ENCODE measurements around the gene IQGAP3. TPM values are rescaled to one million over a fixed set of nuclear protein-coding genes. Genes with fewer than 3 reads are reported as not detected.

The IQGAP3 gene
- total RNA-seq, 2 donors from 2014 or later = 28.6 to 36.9 TPM

DNA sequence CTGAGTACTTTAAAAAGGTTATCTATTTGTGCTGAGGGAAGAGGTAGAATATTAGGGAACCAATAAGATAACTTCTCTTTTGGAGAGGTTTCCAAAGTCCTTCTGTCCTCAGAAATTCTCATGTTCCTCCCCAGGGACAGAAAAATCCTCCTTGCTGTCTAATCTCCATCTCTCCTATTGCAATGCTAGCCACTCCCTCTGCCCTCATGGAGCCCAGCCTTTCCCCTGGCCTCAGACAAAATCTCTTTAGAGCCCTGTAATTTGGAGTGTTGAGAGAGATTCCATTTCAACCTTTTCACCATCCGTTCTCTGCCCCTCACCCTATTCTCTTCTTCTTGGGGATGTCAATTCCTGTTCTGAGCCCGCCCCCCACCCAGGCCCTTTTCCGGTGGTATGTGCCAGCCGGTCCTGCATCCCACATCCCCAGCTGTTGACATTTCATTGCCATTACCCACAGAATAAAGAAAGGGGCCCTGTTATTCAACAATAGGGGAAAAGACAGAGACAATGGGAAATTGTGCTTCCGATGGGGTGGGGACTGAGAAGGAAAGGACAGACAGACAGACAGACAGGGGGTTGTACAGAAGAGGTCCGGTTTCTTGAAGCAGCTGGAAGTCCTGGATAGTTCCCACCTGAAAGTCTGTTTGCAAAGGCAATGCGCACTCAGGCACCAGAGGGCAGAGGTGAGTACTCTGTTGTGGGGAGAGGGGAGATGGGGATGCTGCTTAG, 46.7 kb upstream of the IQGAP3 start, which contains the start of gene HAPLN2:
HAPLN2 (plus strand) TSS at position 563 of the 729 bp plus-strand sequence. CDS start 4,076 bp downstream, outside the sequence.
- Histone ChIP-seq H3K9me3 (ENCODE audit: control insufficient read depth, low read length) (no peaks in the 10 kb centered on the region), H3K9ac (ENCODE audit: extremely low read depth, low read length, poor library complexity, severe bottlenecking) (no peak within 1 kb of the TSS), H3K4me3 (ENCODE audit: low read length) (no peak within 1 kb of the TSS), H3K27me3 (ENCODE audit: control insufficient read depth, insufficient read depth, low read length, poor library complexity, severe bottlenecking) (peaks cover 47% of the 10 kb centered on the region), H3K27ac (ENCODE audit: low read depth, low read length) (no peak within 1 kb of the TSS), H3K4me1 (ENCODE audit: control insufficient read depth, insufficient read depth, low read length) (no peaks in the 10 kb centered on the region), H3K36me3 (ENCODE audit: control insufficient read depth, insufficient read depth, low read length) (no peaks in the 10 kb centered on the region)
- DNase-seq = peak; percentile 90
- Mint-ChIP-seq H3K4me3 (no peak within 1 kb of the TSS), H3K27ac (no peak within 1 kb of the TSS), H3K9me3 (no peaks in the 10 kb centered on the region), H3K36me3 (ENCODE audit: low read depth) (no peaks in the 10 kb centered on the region), H3K27me3 (ENCODE audit: insufficient read depth) (peaks cover 65% of the 10 kb centered on the region), H3K4me1 (peaks cover 4% of the 10 kb centered on the region)
- 0 to 13% methylated on average over 1 to 7 of the region's 7 CpGs for WGBS, 2 experiments (ENCODE audit: insufficient coverage in 1 of 2, insufficient read length in 1 of 2)
- TF ChIP-seq, protein P1, sequence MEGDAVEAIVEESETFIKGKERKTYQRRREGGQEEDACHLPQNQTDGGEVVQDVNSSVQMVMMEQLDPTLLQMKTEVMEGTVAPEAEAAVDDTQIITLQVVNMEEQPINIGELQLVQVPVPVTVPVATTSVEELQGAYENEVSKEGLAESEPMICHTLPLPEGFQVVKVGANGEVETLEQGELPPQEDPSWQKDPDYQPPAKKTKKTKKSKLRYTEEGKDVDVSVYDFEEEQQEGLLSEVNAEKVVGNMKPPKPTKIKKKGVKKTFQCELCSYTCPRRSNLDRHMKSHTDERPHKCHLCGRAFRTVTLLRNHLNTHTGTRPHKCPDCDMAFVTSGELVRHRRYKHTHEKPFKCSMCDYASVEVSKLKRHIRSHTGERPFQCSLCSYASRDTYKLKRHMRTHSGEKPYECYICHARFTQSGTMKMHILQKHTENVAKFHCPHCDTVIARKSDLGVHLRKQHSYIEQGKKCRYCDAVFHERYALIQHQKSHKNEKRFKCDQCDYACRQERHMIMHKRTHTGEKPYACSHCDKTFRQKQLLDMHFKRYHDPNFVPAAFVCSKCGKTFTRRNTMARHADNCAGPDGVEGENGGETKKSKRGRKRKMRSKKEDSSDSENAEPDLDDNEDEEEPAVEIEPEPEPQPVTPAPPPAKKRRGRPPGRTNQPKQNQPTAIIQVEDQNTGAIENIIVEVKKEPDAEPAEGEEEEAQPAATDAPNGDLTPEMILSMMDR (conservative IDR thresholded peaks at IDR 0.05) = peak; percentile 77

DNA sequence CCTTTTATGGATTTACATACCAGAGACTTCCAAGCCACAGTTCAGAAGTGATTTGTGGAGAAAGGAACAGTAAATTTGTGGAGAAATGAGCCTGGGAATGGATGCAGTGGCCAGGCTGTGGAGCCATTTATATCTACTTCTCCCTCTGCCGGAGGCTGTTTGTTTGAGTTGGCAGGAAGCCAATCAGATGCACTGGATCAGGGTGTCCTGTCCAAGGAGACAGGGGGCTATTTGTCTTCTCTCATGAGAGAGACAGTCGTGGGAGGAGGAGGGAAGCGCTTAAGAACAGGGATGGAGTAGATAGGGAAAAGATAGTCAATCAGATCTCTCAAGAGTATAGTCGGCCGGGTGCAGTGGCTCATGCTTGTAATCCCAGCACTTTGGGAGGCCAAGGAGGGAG, 44.1 kb upstream of the IQGAP3 start:
- Histone ChIP-seq H3K4me3 (ENCODE audit: low read length) (no peak overlapping the region), H3K4me1 (ENCODE audit: control insufficient read depth, insufficient read depth, low read length) (no peaks in the 10 kb centered on the region), H3K9me3 (ENCODE audit: control insufficient read depth, low read length) (no peaks in the 10 kb centered on the region), H3K36me3 (ENCODE audit: control insufficient read depth, insufficient read depth, low read length) (no peaks in the 10 kb centered on the region), H3K27ac (ENCODE audit: low read depth, low read length) (no peak overlapping the region), H3K27me3 (ENCODE audit: control insufficient read depth, insufficient read depth, low read length, poor library complexity, severe bottlenecking) (peaks cover 21% of the 10 kb centered on the region), H3K9ac (ENCODE audit: extremely low read depth, low read length, poor library complexity, severe bottlenecking) (no peak overlapping the region)
- Mint-ChIP-seq H3K27ac (no peak overlapping the region), H3K36me3 (ENCODE audit: low read depth) (no peaks in the 10 kb centered on the region), H3K27me3 (ENCODE audit: insufficient read depth) (peaks cover 45% of the 10 kb centered on the region), H3K4me1 (peaks cover 4% of the 10 kb centered on the region), H3K9me3 (no peaks in the 10 kb centered on the region), H3K4me3 (no peak overlapping the region)
- DNase-seq = no peak
- TF ChIP-seq, protein P1 (conservative IDR thresholded peaks at IDR 0.05) = no peak
- 68 to 73% methylated on average over 5 of the region's 5 CpGs for WGBS, 2 experiments (ENCODE audit: insufficient coverage in 1 of 2, insufficient read length in 1 of 2)

DNA sequence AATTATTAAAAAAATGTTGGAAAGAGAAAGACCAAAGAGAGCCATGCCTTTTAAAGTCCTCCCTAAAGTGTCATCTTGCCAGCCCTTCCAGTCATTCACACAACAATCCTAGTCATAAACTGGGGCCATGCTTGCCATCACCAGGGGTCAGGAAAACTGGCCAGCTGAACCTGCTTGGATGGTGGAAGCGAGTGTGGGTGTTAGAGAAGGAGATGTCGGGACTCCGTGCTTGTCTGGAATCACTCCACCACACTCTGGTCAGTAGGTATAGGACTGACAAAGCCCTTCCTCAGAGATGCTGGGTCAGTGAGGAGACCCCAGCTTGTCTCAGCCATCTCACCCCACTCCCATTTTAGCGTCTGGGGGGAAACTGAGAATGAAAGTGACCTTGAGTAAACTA, 43.6 kb upstream of the IQGAP3 start:
- H3K27ac ChIP-seq (ENCODE audit: low read depth, low read length) = no peak overlapping the region
- DNase-seq = no peak
- no peaks in the 10 kb centered on the region for H3K36me3 Mint-ChIP-seq (ENCODE audit: low read depth)

More for the DNA sequence above, 43.6 kb upstream of the IQGAP3 start:
- Histone ChIP-seq H3K9me3 (ENCODE audit: control insufficient read depth, low read length) (no peaks in the 10 kb centered on the region), H3K4me1 (ENCODE audit: control insufficient read depth, insufficient read depth, low read length) (no peaks in the 10 kb centered on the region), H3K4me3 (ENCODE audit: low read length) (no peak overlapping the region), H3K9ac (ENCODE audit: extremely low read depth, low read length, poor library complexity, severe bottlenecking) (no peak overlapping the region), H3K36me3 (ENCODE audit: control insufficient read depth, insufficient read depth, low read length) (no peaks in the 10 kb centered on the region), H3K27me3 (ENCODE audit: control insufficient read depth, insufficient read depth, low read length, poor library complexity, severe bottlenecking) (peaks cover 16% of the 10 kb centered on the region)
- Mint-ChIP-seq H3K4me1 (peaks cover 4% of the 10 kb centered on the region), H3K9me3 (no peaks in the 10 kb centered on the region), H3K4me3 (no peak overlapping the region), H3K27me3 (ENCODE audit: insufficient read depth) (peaks cover 41% of the 10 kb centered on the region), H3K27ac (no peak overlapping the region)
- 97% methylated on average over 4 of the region's 4 CpGs; no CpG with 5 or more reads in 1 of the 2 experiments for WGBS, 2 experiments (ENCODE audit: insufficient coverage in 1 of 2, insufficient read length in 1 of 2)
- TF ChIP-seq, protein P1 (conservative IDR thresholded peaks at IDR 0.05) = no peak

All from endodermal cell (in vitro differentiated cells).